Glomerular visceral epithelial cell (primary cell): ENCODE measurements around the gene ENTPD5.
"Not testable (repeated sequence)": the region's sequence is repeated elsewhere in the genome, so short reads cannot be mapped to it uniquely, and the experiment has no call there.

Source experiments
- DNase-seq: peaks from one replicate; pipeline ENCODE4 v3.0.0-alpha.2; 2016; ENCODE audit errors: extremely low spot score

The ENTPD5 gene

DNA sequence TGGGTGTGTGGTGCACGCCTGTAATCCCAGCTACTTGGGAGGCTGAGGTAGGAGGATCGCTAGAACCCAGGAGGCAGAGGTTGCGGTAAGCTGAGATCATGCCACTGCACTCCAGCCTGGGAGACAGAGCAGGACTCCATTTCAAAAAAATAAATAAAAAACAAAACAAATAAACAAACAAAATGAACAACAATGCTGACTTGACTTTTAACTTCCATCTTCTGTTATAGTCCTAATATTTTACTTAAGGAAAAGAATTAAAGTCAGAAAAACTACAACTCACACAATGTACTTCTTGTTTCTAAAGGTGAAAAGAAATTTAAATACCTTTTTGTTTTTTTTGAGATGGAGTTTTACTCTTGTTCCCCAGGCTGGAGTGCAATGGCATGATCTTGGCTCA lies 13.4 kb downstream of the ENTPD5 start:
- not testable (repeated sequence) for DNase-seq

GRCh38 chr14:73998726-73999125 lies 20.4 kb downstream of the ENTPD5 start:
- no peak for DNase-seq

GRCh38 chr14:73997944-73998447 lies 21.1 kb downstream of the ENTPD5 start:
- no peak for DNase-seq

DNA sequence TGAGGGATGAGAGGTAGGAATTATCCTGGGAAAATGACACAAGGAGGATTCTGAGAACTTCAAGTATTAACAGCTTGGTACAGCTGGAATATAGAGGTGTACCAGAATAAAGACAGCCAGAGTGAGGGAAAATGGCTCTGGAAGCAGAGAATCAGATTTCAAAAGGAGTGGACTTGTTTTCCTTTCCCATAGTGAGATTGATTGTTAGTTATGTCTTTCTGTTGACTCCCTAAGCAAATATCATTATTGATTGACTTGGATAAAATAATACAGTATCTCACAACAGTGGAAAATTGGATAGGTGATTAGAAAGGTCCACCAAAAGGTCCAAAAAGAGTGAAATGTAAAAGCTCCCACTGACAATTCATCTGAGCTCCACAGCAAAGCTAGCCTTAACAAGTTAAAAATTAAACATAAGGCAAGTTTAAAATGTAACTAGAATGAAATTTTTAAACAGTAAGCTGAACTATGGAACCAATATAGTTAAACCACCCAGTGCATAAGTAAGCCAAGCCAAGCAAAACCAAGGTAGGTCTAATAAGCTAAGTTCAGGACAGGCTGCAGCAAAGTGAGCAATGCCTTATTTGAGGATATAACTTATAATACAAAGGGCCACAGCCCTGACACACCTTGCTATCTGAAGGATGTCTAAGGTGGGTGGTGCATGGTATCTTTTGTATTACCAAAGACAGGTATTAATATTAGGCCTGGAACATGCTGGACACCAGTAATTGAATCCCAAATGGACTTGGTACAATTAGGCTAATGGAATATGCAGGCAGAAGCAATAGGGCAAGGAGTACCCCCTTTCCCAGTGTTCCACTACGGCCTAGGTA lies 21.8 kb downstream of the ENTPD5 start:
- DNase-seq: no peak

DNA sequence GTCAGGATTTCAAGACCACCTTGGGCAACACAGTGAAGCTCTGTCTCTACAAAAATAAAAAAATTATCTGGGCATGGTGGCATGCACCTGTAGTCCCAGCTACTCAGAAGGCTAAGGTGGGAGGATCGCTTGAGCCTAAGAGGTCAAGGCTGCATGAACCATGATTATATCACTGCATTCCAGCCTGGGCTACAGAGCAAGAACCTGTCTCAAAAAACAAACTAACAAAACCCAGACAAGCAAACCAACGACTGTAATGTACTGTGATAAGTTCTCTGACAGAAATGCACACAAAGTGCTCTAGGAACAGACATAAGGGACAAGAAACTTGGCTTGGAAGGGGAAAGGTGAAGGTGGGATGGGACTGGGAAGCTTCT lies 22.4 kb downstream of the ENTPD5 start:
- no peak for DNase-seq

- no peak for DNase-seq
Measured at GRCh38 chr14:73995977-73996378, 23.1 kb downstream of the ENTPD5 start.

DNA sequence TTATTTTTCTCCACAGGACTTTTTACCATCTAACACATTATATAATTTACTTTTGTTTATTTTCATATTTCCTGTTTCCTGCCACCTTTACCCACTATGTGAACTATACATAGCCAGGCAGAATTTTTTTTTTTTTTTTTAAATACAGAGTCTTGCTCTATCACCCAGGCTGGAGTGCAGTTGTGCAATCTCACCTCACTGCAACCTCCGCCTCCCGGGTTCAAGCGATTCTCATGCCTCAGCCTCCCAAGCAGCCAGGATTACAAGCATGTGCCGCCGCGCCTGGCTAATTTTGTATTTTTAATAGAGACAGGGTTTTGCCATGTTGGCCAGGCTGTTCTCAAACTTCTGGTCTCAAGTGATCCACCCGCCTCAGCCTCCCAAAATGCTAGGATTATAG lies 24.2 kb downstream of the ENTPD5 start:
- DNase-seq: not testable (repeated sequence)

DNA sequence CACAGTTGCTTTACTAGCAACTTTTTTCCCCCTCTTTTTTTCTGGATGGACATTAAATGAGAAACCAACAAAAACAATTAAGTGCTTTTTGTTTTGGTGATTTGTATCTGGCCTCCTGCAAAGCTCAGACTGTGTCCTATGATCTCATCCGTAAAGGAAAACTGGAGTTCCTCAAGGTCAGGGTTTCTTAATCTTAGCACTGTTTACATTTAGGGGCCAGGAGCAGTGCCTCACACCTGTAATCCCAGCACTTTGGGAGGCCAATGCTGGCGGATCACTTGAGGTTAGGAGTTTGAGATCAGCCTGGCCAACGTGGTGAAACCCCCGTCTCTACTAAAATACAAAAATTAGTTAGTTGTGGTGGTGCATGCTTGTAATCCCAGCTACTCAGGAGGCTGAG lies 28.0 kb downstream of the ENTPD5 start:
- no peak for DNase-seq

- not testable (repeated sequence) for DNase-seq
Measured at GRCh38 chr14:73988656-73989055, 30.4 kb downstream of the ENTPD5 start.

DNA sequence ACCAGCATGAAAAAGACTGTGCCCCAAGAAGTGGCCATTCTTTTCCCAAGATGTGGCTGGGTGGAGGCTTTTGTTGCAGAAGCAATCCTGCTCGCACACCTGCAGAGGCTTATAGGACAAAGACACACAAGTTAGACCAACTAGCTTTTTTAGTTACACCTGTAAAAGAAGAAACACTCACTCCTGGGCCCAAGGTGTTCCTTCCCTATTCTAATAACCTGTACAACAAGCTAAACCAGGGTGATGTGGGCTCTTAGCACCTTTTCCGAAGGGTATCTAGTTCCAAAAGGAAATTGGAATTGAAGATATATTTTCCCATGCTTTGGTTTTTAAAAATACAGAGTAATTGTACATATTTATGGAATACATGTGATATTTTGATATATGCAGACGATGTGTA lies 31.0 kb downstream of the ENTPD5 start:
- DNase-seq: no peak

DNA sequence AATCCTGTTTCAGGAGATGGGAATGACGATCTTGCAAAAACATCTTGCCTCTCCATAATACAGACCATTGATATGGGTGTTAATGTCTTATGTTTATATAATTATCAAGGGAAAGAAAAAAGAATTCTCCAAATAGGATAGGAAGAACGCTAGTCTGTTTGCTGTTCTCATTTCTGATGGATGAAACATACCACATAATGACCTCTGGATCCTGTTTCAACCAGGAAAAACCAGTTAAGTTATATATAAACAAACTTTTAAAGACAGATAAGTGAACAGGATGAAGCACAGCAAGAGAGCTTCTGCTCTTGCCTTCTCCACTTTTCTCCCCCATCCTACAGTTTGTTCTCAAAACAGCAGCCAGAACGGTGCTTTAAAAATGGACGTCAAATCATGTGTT lies 41.2 kb downstream of the ENTPD5 start:
- no peak for DNase-seq

GRCh38 chr14:73976125-73976524 lies 43.0 kb downstream of the ENTPD5 start:
- peak; percentile 9 for DNase-seq

DNA sequence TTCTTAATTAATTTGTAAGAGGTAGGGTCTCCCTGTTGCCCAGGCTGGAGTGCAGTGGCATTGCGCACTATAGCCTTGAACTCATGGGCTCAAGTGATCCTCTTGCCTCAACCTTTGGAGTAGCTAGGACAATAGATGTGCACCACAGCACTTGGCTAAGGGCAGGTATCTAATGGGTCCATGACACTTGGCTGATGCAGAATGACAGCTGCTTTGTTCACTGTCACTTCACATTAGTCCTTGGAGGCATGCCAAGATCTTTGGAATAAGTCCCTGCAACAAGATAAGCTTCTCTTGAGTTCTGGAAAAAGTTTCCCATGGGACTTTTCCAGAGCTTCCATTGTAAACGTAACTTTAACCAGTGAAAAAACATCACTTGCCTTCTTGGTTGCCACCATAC lies 45.6 kb downstream of the ENTPD5 start:
- no peak for DNase-seq

DNA sequence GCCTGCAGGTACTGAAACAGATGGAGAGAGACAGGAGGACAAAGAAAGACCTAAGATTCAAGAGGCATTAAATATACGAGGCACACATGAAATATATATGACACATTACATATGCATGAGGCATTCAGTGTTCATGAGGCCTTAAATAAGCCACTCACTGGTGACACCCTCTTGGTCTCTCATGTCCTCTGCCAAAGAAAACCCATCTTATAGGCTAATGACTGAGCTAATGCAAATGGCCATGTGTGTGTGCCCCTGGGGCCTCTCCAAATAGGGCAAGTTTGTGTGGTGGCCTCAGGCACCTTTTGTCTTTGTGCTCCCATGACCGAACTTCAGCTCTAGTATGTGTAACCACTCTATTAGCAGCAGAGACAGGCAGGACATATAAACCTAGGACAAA lies 50.2 kb downstream of the ENTPD5 start:
- DNase-seq: no peak

DNA sequence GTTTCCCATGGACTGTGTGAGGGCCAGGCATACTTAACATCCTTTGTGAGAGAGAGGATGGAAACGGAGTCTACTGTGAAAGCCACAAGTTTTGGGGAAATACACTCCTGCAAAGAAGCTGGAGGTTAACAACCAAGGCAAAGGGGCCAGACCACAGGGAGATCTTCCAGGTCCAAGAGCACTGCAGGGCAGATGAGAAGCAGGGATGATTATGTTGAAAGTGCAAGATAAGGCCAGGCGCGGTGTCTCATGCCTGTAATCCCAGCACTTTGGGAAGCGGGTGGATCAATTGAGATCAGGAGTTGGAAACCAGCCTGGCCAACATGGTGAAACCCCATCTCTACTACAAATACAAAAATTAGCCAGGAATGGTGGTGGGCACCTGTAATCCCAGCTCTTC lies 53.9 kb downstream of the ENTPD5 start:
- DNase-seq: no peak

DNA sequence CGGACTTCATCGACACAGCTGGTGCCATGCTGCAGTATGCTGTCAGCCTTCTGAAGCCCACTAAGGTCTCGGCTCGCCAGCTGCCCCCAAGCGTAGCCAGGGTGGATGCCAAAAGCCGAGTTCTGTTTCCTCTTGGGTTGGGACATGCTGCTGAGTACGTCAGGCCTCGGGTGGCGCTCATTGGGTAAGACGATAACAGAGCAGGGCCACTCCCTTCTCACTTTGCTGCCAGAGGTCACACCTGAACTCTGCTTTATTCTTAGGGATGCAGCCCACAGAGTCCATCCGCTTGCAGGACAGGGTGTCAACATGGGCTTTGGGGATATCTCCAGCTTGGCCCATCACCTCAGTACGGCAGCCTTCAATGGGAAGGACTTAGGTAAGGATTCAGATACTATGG lies 57.9 kb downstream of the ENTPD5 start:
- DNase-seq: no peak

GRCh38 chr14:73958591-73958990 lies 60.5 kb downstream of the ENTPD5 start:
- DNase-seq: no peak

DNA sequence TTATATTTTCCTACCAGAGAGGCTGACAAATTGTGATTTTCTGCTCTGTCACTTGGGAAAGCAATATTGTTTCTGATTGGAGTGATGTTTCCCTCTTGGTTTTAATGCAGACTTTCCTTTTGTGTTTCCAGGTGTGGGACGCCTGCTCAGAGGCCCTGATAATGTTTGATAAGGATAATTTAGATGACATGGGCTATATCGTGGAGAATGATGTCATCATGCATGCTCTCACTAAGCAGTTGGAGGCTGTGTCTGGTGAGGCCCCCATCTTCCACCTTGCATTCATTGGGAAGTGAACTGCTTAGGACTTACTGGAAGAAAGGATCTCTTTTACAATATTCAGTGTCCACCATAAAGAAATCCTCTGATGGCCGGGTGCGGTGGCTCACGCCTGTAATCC lies 63.4 kb downstream of the ENTPD5 start:
- no peak for DNase-seq

DNA sequence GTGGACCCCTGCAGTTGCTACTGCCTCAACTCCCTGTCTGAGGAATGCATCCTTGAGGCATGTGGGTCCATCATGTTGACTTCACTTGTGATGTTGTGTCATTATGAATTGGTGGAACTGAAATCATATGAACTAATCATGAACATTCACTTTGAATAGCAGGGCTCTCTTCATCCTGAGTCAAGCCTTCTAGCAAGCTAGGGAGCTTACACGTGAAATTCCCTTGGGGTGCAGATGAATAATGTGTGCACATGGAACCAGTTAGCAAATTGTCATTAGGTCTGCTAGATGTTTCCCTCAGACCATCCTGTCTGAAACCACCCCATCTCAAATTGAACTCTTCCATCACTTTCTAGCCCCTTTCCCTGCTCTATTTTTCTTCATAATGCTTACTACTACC lies 65.4 kb downstream of the ENTPD5 start:
- no peak for DNase-seq

- DNase-seq: peak; percentile 96
Measured at GRCh38 chr14:73949752-73950734, 69.0 kb downstream of the ENTPD5 start, which contains the start of the genes COQ6 and FAM161B. Gene COQ6, plus strand, starts transcription at chr14:73950302. Its CDS starts 31 bp downstream, at chr14:73950333. Gene FAM161B, minus strand, starts transcription at chr14:73950094. Its CDS starts 68 bp downstream, at chr14:73950026.

- no peak for DNase-seq
Measured at GRCh38 chr14:73945159-73945670, 73.9 kb downstream of the ENTPD5 start.
